HepG2 (cell line): ENCODE results near the gene KCNB1. TPM values are rescaled to one million over a fixed set of nuclear protein-coding genes. Genes with fewer than 3 reads are reported as not detected.

Experiments used
- AKAP8 ChIP-seq: sonication (generic); formaldehyde crosslinking; IDR thresholded peaks from 2 replicates; pipeline ENCODE4 v1.5.1; 2020; ENCODE audit warnings: mild to moderate bottlenecking, missing genetic modification reagents
- CREB1 ChIP-seq, 2 experiments: fragments of 450-650 bp in 1 of 2; IDR thresholded peaks; 2 replicates each; pipeline ENCODE4 v1.6.1; 2016 to 2017; ENCODE audit warnings: control low read depth in 1 of 2, mild to moderate bottlenecking in 1 of 2, missing compliant biosample characterization in 1 of 2, missing genetic modification characterization in 1 of 2
- CREM ChIP-seq, 2 experiments: sonication (generic) in 1 of 2; formaldehyde crosslinking in 1 of 2; IDR thresholded peaks; 2 replicates each; pipeline versions ENCODE4 v1.4.0 to v1.6.1; 2016 to 2020; ENCODE audit warnings: antibody characterized with exemption in 1 of 2, mild to moderate bottlenecking in 1 of 2, missing genetic modification reagents in 1 of 2
- ERF ChIP-seq: IDR thresholded peaks from 2 replicates; pipeline ENCODE4 v1.6.1; 2018; ENCODE audit warnings: missing biosample characterization, missing genetic modification reagents
- IRF2 ChIP-seq: IDR thresholded peaks from 2 replicates; pipeline ENCODE4 v1.6.1; 2018; ENCODE audit warnings: missing genetic modification reagents, missing compliant biosample characterization
- NFRKB ChIP-seq: fragments of 450-650 bp; IDR thresholded peaks from 2 replicates; pipeline ENCODE4 v1.6.1; 2017
- SKI ChIP-seq: fragments of 450-650 bp; IDR thresholded peaks from one replicate; pipeline ENCODE4 v1.6.1; 2018; ENCODE audit warnings: mild to moderate bottlenecking; ENCODE audit not compliant: partially characterized antibody
- SP4 ChIP-seq: sonication (generic); formaldehyde crosslinking; IDR thresholded peaks from 2 replicates; pipeline ENCODE4 v1.8.1; 2023; ENCODE audit warnings: mild to moderate bottlenecking, missing genetic modification reagents
- TRIM24 ChIP-seq: sonication (generic); formaldehyde crosslinking; IDR thresholded peaks from 2 replicates; pipeline ENCODE4 v1.8.0; 2022; ENCODE audit warnings: mild to moderate bottlenecking, missing genetic modification reagents
- ZMYM3 ChIP-seq: sonication (generic); formaldehyde crosslinking; IDR thresholded peaks from 2 replicates; pipeline ENCODE4 v1.5.1; 2020; ENCODE audit warnings: mild to moderate bottlenecking, missing genetic modification reagents
- ZNF12 ChIP-seq: sonication (generic); formaldehyde crosslinking; IDR thresholded peaks from 2 replicates; pipeline ENCODE4 v1.5.0; 2020; ENCODE audit warnings: missing genetic modification reagents
- ZNF264 ChIP-seq: sonication (generic); formaldehyde crosslinking; IDR thresholded peaks from 2 replicates; pipeline ENCODE4 v1.4.0; 2020; ENCODE audit warnings: missing genetic modification reagents
- ZNF432 ChIP-seq: sonication (generic); formaldehyde crosslinking; IDR thresholded peaks from 2 replicates; pipeline ENCODE4 v1.5.0; 2020; ENCODE audit warnings: missing genetic modification reagents, mild to moderate bottlenecking, borderline replicate concordance
- ZNF530 ChIP-seq: sonication (generic); formaldehyde crosslinking; IDR thresholded peaks from 2 replicates; pipeline ENCODE4 v1.5.0; 2020; ENCODE audit warnings: low read depth, mild to moderate bottlenecking, missing genetic modification reagents
- ZNF672 ChIP-seq: sonication (generic); formaldehyde crosslinking; IDR thresholded peaks from 2 replicates; pipeline ENCODE4 v1.8.1; 2022; ENCODE audit warnings: missing genetic modification reagents
- ZSCAN20 ChIP-seq: sonication (generic); formaldehyde crosslinking; IDR thresholded peaks from 2 replicates; pipeline ENCODE4 v1.4.0; 2020; ENCODE audit warnings: missing genetic modification reagents, mild to moderate bottlenecking, borderline replicate concordance
- ZSCAN25 ChIP-seq: sonication (generic); formaldehyde crosslinking; IDR thresholded peaks from 2 replicates; pipeline ENCODE4 v1.8.0; 2022; ENCODE audit warnings: mild to moderate bottlenecking, missing genetic modification reagents
- ZSCAN29 ChIP-seq: sonication (generic); formaldehyde crosslinking; conservative IDR thresholded peaks from 2 replicates; pipeline ENCODE4 v1.4.0; 2020; ENCODE audit warnings: mild to moderate bottlenecking, missing genetic modification reagents
- polyA plus RNA-seq, 8 experiments: library from polyadenylated mRNA; depleted of rRNA in 3 of 8; stranded (reverse) in 7 of 8; unstranded in 1 of 8; fragments of >200 nt; fragmentation: Illumina TruSeq in 4 of 8; extraction: Trizol in 4 of 8; gene quantifications; 2 replicates each; pipeline versions ENCODE4 v1.2.1 to v1.2.3, GENCODE V29; 2011 to 2016; ENCODE audit warnings: low read depth in 4 of 8, missing spikeins in 1 of 8, mixed read lengths in 1 of 8; ENCODE audit not compliant: insufficient read depth in 1 of 8
- total RNA-seq, 5 experiments: library from RNA; depleted of rRNA; stranded (reverse); fragments of >200 nt; fragmentation: Illumina TruSeq; extraction: Trizol; gene quantifications; 2 replicates each; pipeline ENCODE4 v1.2.3, GENCODE V29; 2016; ENCODE audit warnings: low read depth in 1 of 5
- TF ChIP-seq, protein P1 (sequence below): sonication (generic); formaldehyde crosslinking; IDR thresholded peaks from 2 replicates; pipeline ENCODE4 v1.5.0; 2020; ENCODE audit warnings: mild to moderate bottlenecking, missing genetic modification reagents
- TF ChIP-seq, protein P2 (sequence below): sonication (generic); formaldehyde crosslinking; conservative IDR thresholded peaks from 2 replicates; pipeline ENCODE4 v1.4.0; 2020; ENCODE audit warnings: missing genetic modification reagents
- TF ChIP-seq, protein P3 (sequence below): sonication (generic); formaldehyde crosslinking; IDR thresholded peaks from 2 replicates; pipeline ENCODE4 v1.4.0; 2020; ENCODE audit warnings: missing genetic modification reagents

KCNB1 gene
- total and polyA plus RNA-seq, 2 of the 13 experiments (the other 11 are each of a cell fraction or from before 2014, with no cell fraction given): 0.02 TPM; not detected in 1

DNA sequence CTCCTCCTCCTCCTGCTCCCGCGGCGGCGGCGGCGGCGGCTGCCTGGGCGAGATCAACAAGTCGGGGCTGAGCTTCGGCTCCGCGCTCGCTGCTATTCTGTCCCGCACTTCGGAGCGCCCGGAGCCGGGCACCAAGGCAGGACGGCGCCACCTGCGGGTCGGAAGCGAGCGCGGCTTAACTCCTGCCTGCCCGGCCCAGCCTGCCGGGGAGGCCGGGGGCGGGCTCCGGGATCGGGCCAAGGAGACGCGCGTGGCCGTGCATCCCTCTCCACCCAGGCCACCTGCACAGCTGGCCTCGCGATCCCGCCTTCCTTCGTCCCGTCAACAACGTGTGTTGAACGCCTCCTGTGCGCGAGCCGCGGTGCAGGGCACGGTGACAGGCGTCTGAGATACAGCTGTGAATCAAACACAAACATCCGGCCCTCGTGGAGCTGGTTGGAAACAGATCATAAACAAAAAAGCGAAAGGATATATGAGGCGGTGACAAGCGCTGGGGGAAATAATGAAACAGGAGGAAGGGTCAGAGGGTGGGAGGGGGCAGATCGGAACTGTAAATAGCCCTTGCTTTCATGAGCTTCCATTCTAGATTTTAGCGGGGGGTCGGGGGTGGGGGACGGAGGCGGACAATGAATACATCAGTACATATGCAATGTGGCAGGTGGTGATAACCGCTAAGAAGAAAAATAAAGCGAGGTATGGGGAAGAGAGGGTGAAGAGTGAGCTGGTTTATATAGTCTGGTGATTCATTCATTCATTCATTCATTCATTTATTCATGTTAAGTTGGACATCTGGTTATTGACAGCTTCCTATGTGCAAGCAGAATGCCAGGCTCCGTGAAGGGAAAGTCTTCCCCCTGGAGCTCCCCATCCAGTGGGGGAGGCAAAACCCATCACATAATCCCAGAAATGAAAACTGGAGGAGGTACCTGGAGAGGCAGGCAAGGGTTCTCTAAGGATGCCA lies 2.0 kb upstream of the KCNB1 start (continued):
- TF ChIP-seq, protein P1, sequence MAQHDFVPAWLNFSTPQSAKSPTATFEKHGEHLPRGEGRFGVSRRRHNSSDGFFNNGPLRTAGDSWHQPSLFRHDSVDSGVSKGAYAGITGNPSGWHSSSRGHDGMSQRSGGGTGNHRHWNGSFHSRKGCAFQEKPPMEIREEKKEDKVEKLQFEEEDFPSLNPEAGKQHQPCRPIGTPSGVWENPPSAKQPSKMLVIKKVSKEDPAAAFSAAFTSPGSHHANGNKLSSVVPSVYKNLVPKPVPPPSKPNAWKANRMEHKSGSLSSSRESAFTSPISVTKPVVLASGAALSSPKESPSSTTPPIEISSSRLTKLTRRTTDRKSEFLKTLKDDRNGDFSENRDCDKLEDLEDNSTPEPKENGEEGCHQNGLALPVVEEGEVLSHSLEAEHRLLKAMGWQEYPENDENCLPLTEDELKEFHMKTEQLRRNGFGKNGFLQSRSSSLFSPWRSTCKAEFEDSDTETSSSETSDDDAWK: no peak
- TF ChIP-seq, protein P2, sequence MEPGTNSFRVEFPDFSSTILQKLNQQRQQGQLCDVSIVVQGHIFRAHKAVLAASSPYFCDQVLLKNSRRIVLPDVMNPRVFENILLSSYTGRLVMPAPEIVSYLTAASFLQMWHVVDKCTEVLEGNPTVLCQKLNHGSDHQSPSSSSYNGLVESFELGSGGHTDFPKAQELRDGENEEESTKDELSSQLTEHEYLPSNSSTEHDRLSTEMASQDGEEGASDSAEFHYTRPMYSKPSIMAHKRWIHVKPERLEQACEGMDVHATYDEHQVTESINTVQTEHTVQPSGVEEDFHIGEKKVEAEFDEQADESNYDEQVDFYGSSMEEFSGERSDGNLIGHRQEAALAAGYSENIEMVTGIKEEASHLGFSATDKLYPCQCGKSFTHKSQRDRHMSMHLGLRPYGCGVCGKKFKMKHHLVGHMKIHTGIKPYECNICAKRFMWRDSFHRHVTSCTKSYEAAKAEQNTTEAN (CRISPR knock-in tag): no peak
- TF ChIP-seq ZNF672 (CRISPR knock-in tag) (0 out of 2 replicates have a peak, but pooled peaks have one; percentile 34), ZNF432 (CRISPR knock-in tag) (no peak), TRIM24 (CRISPR knock-in tag) (no peak), SKI (no peak), ZSCAN25 (CRISPR knock-in tag) (peak; percentile 57; the same call in 1 of the 2 replicates), ERF (CRISPR knock-in tag) (0 out of 2 replicates have a peak, but pooled peaks have one; percentile 19), ZNF264 (no peak), ZMYM3 (CRISPR knock-in tag) (peak; percentile 41; the same call in 1 of the 2 replicates), AKAP8 (CRISPR knock-in tag) (no peak; the same call in 1 of the 2 replicates), IRF2 (CRISPR knock-in tag) (peak; percentile 61; the same call in 1 of the 2 replicates), ZSCAN29 (CRISPR knock-in tag) (peak; percentile 51; the same call in 1 of the 2 replicates), ZNF12 (CRISPR knock-in tag) (0 out of 2 replicates have a peak, but pooled peaks have one; percentile 30), CREM (IDR thresholded peaks at IDR 0.05) (no peak), CREM (CRISPR knock-in tag; IDR thresholded peaks at IDR 0.05) (no peak), NFRKB (no peak), SP4 (peak; percentile 24; the same call in 1 of the 2 replicates), ZSCAN20 (CRISPR knock-in tag) (no peak), CREB1 (IDR thresholded peaks at IDR 0.05) (no peak), CREB1 (CRISPR knock-in tag; IDR thresholded peaks at IDR 0.05) (no peak), ZNF530 (no peak)
- TF ChIP-seq, protein P3, sequence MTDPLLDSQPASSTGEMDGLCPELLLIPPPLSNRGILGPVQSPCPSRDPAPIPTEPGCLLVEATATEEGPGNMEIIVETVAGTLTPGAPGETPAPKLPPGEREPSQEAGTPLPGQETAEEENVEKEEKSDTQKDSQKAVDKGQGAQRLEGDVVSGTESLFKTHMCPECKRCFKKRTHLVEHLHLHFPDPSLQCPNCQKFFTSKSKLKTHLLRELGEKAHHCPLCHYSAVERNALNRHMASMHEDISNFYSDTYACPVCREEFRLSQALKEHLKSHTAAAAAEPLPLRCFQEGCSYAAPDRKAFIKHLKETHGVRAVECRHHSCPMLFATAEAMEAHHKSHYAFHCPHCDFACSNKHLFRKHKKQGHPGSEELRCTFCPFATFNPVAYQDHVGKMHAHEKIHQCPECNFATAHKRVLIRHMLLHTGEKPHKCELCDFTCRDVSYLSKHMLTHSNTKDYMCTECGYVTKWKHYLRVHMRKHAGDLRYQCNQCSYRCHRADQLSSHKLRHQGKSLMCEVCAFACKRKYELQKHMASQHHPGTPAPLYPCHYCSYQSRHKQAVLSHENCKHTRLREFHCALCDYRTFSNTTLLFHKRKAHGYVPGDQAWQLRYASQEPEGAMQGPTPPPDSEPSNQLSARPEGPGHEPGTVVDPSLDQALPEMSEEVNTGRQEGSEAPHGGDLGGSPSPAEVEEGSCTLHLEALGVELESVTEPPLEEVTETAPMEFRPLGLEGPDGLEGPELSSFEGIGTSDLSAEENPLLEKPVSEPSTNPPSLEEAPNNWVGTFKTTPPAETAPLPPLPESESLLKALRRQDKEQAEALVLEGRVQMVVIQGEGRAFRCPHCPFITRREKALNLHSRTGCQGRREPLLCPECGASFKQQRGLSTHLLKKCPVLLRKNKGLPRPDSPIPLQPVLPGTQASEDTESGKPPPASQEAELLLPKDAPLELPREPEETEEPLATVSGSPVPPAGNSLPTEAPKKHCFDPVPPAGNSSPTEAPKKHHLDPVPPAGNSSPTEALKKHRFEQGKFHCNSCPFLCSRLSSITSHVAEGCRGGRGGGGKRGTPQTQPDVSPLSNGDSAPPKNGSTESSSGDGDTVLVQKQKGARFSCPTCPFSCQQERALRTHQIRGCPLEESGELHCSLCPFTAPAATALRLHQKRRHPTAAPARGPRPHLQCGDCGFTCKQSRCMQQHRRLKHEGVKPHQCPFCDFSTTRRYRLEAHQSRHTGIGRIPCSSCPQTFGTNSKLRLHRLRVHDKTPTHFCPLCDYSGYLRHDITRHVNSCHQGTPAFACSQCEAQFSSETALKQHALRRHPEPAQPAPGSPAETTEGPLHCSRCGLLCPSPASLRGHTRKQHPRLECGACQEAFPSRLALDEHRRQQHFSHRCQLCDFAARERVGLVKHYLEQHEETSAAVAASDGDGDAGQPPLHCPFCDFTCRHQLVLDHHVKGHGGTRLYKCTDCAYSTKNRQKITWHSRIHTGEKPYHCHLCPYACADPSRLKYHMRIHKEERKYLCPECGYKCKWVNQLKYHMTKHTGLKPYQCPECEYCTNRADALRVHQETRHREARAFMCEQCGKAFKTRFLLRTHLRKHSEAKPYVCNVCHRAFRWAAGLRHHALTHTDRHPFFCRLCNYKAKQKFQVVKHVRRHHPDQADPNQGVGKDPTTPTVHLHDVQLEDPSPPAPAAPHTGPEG (CRISPR knock-in tag): peak; percentile 73; the same call in 1 of the 2 replicates
